ENCODE results near the gene KRTAP13-1. TPM values are rescaled to one million over a fixed set of nuclear protein-coding genes. Genes with fewer than 3 reads are reported as not detected.

KRTAP13-1 gene
- total RNA-seq, 4 donors from 2014 or later, result not detected

- Histone ChIP-seq H3K27ac (no peak overlapping the region), H3K9me3 (no peaks in the 10 kb centered on the region), H3K36me3 (no peaks in the 10 kb centered on the region), H3K27me3 (no peaks in the 10 kb centered on the region), H3K4me3 (no peak overlapping the region), H3K4me1 (no peaks in the 10 kb centered on the region)
- ATAC-seq, result no peak
- TF ChIP-seq EP300 (IDR thresholded peaks at IDR 0.05) (no peak), CTCF (IDR thresholded peaks at IDR 0.05) (no peak), POLR2A (IDR thresholded peaks at IDR 0.05) (no peak), POLR2AphosphoS5 (IDR thresholded peaks at IDR 0.05) (no peak)
- 42 to 67% methylated on average over 3 of the region's 3 CpGs for WGBS, 2 donors (ENCODE audit: low coverage in 1 of 2)
These were observed 41.3 kb downstream of the KRTAP13-1 start for GRCh38 chr21:30437010-30437565.

DNA sequence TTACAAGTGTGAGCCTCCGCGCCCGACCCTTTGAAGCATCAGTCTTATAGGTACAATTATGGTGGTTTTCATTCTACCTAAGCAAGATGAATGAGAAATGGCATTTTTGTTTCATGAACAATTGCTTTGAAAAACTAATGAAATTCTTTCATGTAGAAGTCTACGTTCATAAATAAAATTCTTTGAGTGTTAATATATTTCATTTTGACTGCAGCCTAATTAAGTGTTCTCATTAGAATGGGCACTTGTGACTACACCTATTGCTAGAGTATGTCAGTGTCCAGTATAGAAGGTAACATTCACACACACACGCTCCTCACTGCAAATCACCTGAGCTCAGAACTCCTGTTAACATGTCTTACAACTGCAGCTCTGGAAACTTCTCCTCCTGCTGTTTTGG, 44.1 kb downstream of the KRTAP13-1 start, which contains the start of gene KRTAP15-1:
TSS of gene KRTAP15-1 (plus strand) at position 301 of the 400 bp plus-strand sequence. CDS start at position 354, 53 bp downstream.
- Histone ChIP-seq H3K4me3 (no peak within 1 kb of the TSS), H3K36me3 (no peaks in the 10 kb centered on the region), H3K9me3 (no peaks in the 10 kb centered on the region), H3K27ac (no peak within 1 kb of the TSS), H3K27me3 (no peaks in the 10 kb centered on the region), H3K4me1 (no peaks in the 10 kb centered on the region)
- 87% methylated on average over 3 to 5 of the region's 5 CpGs for WGBS, 2 donors (ENCODE audit: low coverage in 1 of 2)
- no peak for ATAC-seq
- TF ChIP-seq POLR2A (IDR thresholded peaks at IDR 0.05) (no peak), CTCF (IDR thresholded peaks at IDR 0.05) (no peak), POLR2AphosphoS5 (IDR thresholded peaks at IDR 0.05) (no peak), EP300 (IDR thresholded peaks at IDR 0.05) (no peak)

DNA sequence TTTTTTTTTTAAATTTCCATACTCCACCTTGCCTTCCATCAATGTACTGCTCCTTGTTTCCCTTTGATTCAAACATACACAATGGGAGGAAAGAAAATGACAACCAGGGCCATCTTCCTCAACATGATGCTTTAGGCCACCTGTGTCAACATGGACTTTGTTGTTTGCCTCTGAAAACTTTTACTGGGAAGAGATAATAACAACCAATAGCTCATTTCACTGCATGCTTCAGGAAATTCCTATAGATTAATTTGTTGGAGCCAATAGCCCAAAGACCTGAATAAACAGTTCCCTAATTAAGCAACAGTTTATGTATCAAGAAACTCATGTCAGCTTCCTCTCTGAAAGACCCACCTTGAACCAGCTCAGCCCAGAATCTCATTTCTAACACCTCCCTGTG, 47.4 kb downstream of the KRTAP13-1 start:
- Histone ChIP-seq H3K27me3 (no peaks in the 10 kb centered on the region), H3K9me3 (no peaks in the 10 kb centered on the region), H3K4me3 (no peak overlapping the region), H3K36me3 (no peaks in the 10 kb centered on the region), H3K27ac (no peak overlapping the region), H3K4me1 (no peaks in the 10 kb centered on the region)
- TF ChIP-seq POLR2AphosphoS5 (IDR thresholded peaks at IDR 0.05) (no peak), CTCF (IDR thresholded peaks at IDR 0.05) (no peak), POLR2A (IDR thresholded peaks at IDR 0.05) (no peak), EP300 (IDR thresholded peaks at IDR 0.05) (no peak)
- ATAC-seq, result no peak

DNA sequence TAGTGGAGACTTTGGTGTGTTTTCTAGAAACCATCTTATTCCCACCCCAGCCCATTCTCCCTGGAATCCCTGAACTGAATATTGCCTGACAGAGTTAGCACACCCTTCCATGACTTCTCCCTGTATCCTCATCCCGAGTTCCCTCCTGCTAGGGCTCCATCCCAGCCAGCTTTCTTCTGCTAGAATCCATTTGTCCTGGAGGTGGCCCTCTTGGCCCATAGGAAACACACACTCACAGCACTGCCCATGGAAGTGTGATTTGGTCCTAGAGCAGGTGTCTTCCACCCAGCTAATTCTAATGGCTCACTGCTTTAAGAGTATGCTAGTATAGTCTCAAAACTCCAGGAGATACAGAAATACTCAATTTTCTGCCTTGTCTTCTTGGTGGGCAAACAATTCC, 48.4 kb downstream of the KRTAP13-1 start:
- 29 to 80% methylated on average over 1 of the region's 1 CpG for WGBS, 2 donors (ENCODE audit: low coverage in 1 of 2)
- H3K4me1 ChIP-seq, result no peaks in the 10 kb centered on the region
- no peak overlapping the region for H3K4me3 ChIP-seq
- H3K27ac ChIP-seq, result no peak overlapping the region
- TF ChIP-seq EP300 (IDR thresholded peaks at IDR 0.05) (no peak), CTCF (IDR thresholded peaks at IDR 0.05) (no peak)
- H3K36me3 ChIP-seq, result no peaks in the 10 kb centered on the region
- H3K9me3 ChIP-seq, result no peaks in the 10 kb centered on the region
- no peaks in the 10 kb centered on the region for H3K27me3 ChIP-seq
- no peak for ATAC-seq

Small RNA genes lying within 50 kb of the gene (small RNA-seq; reads per million reads assigned to genes)
- gene KRTAP23-1 (0 reads per million in 4 donors), gene MIR4327 (0 reads per million in 4 donors)

Other genes starting within 250 kb of the KRTAP13-1 start
- not detected for gene CLDN17, start 229.2 kb upstream of the KRTAP13-1 start, total RNA-seq
- gene CLDN8, start 179.9 kb upstream of the KRTAP13-1 start, total RNA-seq, result 1 to 10 TPM in 1 of 4 donors, not detected in 3; 2.1 TPM
- gene KRTAP24-1, start 113.1 kb upstream of the KRTAP13-1 start, total RNA-seq, result not detected
- not detected for gene KRTAP25-1, start 106.5 kb upstream of the KRTAP13-1 start, total RNA-seq
- not detected for gene KRTAP26-1, start 75.7 kb upstream of the KRTAP13-1 start, total RNA-seq
- not detected for gene KRTAP27-1, start 58.3 kb upstream of the KRTAP13-1 start, total RNA-seq
- gene KRTAP23-1, start 47.4 kb upstream of the KRTAP13-1 start, total RNA-seq, result not detected
- not detected for gene KRTAP13-2, start 23.8 kb upstream of the KRTAP13-1 start, total RNA-seq
- not detected for gene KRTAP13-3, start 29.9 kb downstream of the KRTAP13-1 start, total RNA-seq
- not detected for gene KRTAP13-4, start 34.2 kb downstream of the KRTAP13-1 start, total RNA-seq
- not detected for gene KRTAP15-1, start 44.2 kb downstream of the KRTAP13-1 start, total RNA-seq
- gene KRTAP19-1, start 84.3 kb downstream of the KRTAP13-1 start, total RNA-seq, result not detected
- not detected for gene KRTAP19-2, start 91.4 kb downstream of the KRTAP13-1 start, total RNA-seq
- gene KRTAP19-3, start 96.0 kb downstream of the KRTAP13-1 start, total RNA-seq, result 1 to 10 TPM in 1 of 4 donors, not detected in 3; 1.7 TPM
- gene KRTAP19-4, start 101.1 kb downstream of the KRTAP13-1 start, total RNA-seq, result not detected
- not detected for gene KRTAP19-5, start 106.1 kb downstream of the KRTAP13-1 start, total RNA-seq
- not detected for gene KRTAP19-6, start 145.8 kb downstream of the KRTAP13-1 start, total RNA-seq
- not detected for gene KRTAP19-7, start 165.3 kb downstream of the KRTAP13-1 start, total RNA-seq
- not detected for gene KRTAP22-2, start 194.4 kb downstream of the KRTAP13-1 start, total RNA-seq
- not detected for gene KRTAP6-3, start 196.4 kb downstream of the KRTAP13-1 start, total RNA-seq
- not detected for gene KRTAP6-2, start 202.9 kb downstream of the KRTAP13-1 start, total RNA-seq
- gene KRTAP22-1, start 205.1 kb downstream of the KRTAP13-1 start, total RNA-seq, result not detected
- not detected for gene KRTAP6-1, start 217.9 kb downstream of the KRTAP13-1 start, total RNA-seq
- not detected for gene KRTAP20-1, start 220.4 kb downstream of the KRTAP13-1 start, total RNA-seq
- gene KRTAP20-4, start 224.6 kb downstream of the KRTAP13-1 start, total RNA-seq, result not detected
- not detected for gene KRTAP20-2, start 239.2 kb downstream of the KRTAP13-1 start, total RNA-seq
- not detected for gene KRTAP20-3, start 246.8 kb downstream of the KRTAP13-1 start, total RNA-seq